ENCODE results near the gene ITGB1. TPM values are rescaled to one million over a fixed set of nuclear protein-coding genes. Genes with fewer than 3 reads are reported as not detected.

Gene ITGB1
- total RNA-seq, 1 experiment from 2014 or later, result 223 TPM

DNA sequence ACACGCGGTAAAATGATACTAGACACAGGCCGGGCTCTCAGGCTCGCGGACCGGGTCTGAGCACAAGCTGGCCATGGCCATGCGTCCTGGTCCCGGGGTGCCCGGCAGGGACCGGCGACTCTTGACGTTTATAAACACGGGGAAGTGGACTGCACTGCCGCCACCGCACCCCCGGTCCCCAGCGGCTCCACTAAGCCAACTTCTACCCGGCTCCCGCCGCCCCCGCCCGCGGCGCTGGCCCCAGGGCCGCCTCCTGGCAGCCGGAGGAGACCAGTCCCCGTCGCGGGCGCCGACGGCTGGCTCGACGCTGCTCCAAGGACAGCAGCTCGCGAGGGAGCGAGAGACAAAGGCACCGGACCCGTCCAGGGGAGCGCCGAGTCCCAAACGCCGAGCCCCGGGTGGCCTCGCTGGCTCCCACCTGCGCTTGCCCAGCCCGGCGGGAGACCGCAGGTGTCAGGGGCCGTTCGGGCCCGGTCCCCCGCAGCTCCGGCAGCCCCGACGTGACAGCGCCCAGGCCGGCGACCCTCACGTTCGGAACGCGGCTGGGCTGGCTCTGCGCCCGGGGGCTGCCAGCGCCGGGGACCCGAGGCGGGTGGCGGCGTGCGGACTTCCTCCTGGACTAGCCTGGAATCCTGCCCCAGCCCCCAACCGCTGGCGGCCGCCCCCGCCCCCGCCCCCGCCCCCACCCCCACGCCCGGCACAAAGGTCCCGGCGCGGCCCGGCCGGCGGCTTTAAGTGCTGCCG lies 517 bp downstream of the ITGB1 start:
- peaks cover 8% of the 10 kb centered on the region; the same call in 1 of the 2 replicates for H3K4me1 ChIP-seq (ENCODE audit: insufficient read depth, low read length)
- no peak overlapping the region for H3K56ac ChIP-seq (ENCODE audit: insufficient read length, low read depth, low read length)
- H3K36me3 Mint-ChIP-seq (ENCODE audit: insufficient read depth in 1 of 3, low read depth in 3 of 3), result peaks cover 0 to 1% (median 0%) of the 10 kb centered on the region in 3 experiments; a peak in 3 of 7 replicates
- no peaks in the 10 kb centered on the region for H3K9me3 Mint-ChIP-seq
- H3K9me3 ChIP-seq (ENCODE audit: control insufficient read depth, low read depth, low read length), result no peaks in the 10 kb centered on the region
- no peak overlapping the region for H2BK12ac ChIP-seq (ENCODE audit: insufficient read length, low read depth, low read length)
- no peak overlapping the region for H2AFZ ChIP-seq (ENCODE audit: low read length)
- H4K8ac ChIP-seq (replicated peaks; ENCODE audit: insufficient read length, low read depth, low read length), result no peak overlapping the region
- H3K4me1 Mint-ChIP-seq, result peaks cover 70 to 73% of the 10 kb centered on the region in 2 experiments
- no peak overlapping the region for H3K4ac ChIP-seq (ENCODE audit: low read depth, low read length)
- no peak overlapping the region for H2AK5ac ChIP-seq (ENCODE audit: insufficient read length, low read length)
- H3K27me3 Mint-ChIP-seq (ENCODE audit: low read depth), result no peaks in the 10 kb centered on the region
- peak overlapping the region in 1 of 3 experiments; percentile 74; a peak in 3 of 7 replicates for H3K27ac Mint-ChIP-seq
- peak; percentile 66 for DNase-seq
- no peak overlapping the region for H3T11ph ChIP-seq (ENCODE audit: low read length)
- H4K20me1 ChIP-seq (ENCODE audit: control insufficient read depth, insufficient read depth, insufficient read length), result no peaks in the 10 kb centered on the region
- peak overlapping the region; percentile 87 for H3K14ac ChIP-seq (ENCODE audit: insufficient read depth, low read length)
- peaks cover 14% of the 10 kb centered on the region for H3K23me2 ChIP-seq (ENCODE audit: insufficient read length, low read depth, low read length, poor library complexity, severe bottlenecking)
- H3K18ac ChIP-seq (ENCODE audit: insufficient read length, low read depth, low read length), result peak overlapping the region; percentile 88
- peak overlapping the region; percentile 86 for H3K9ac ChIP-seq (ENCODE audit: extremely low read depth, insufficient read length, low read length)
- no peak overlapping the region for H4K91ac ChIP-seq (ENCODE audit: insufficient read length, low read depth, low read length)
- peaks cover 44% of the 10 kb centered on the region; the same call in 1 of the 2 replicates for H3K79me2 ChIP-seq (ENCODE audit: insufficient read depth, low read length)
- no peak for TF ChIP-seq CTCF (conservative IDR thresholded peaks at IDR 0.05)
- no peak overlapping the region for H2BK5ac ChIP-seq (ENCODE audit: insufficient read length, low read length)
- H4K5ac ChIP-seq (ENCODE audit: insufficient read length, low read depth, low read length), result no peak overlapping the region
- H3K27ac ChIP-seq (ENCODE audit: insufficient read length, low read depth, low read length), result no peak overlapping the region
- H3K23ac ChIP-seq (ENCODE audit: insufficient read length, low read depth, low read length), result no peak overlapping the region
- WGBS (ENCODE audit: extremely low coverage, insufficient read length, low lambda C conversion rate), result no CpG with 5 or more reads among the region's 87 CpGs
- H3K4me2 ChIP-seq (ENCODE audit: insufficient read depth, insufficient read length, low read length), result peak overlapping the region; percentile 86
- no peak overlapping the region for H2BK120ac ChIP-seq (ENCODE audit: low read depth, low read length, poor library complexity, severe bottlenecking)
- no peaks in the 10 kb centered on the region for H3K79me1 ChIP-seq (ENCODE audit: insufficient read depth, low read depth, low read length, poor library complexity, severe bottlenecking)
- peak overlapping the region; percentile 76 to 83 for H3K4me3 Mint-ChIP-seq
- no peak overlapping the region for H2BK20ac ChIP-seq (ENCODE audit: low read depth, low read length, poor library complexity, severe bottlenecking)
- no peak overlapping the region for H2BK15ac ChIP-seq (ENCODE audit: low read depth, low read length)
- no peaks in the 10 kb centered on the region for H3K27me3 ChIP-seq (ENCODE audit: insufficient read depth, low read length)

All from H9 (cell line).